Erythroblast (primary cell): Measurements from ENCODE around the gene RNF182.
A peak's percentile ranks its signal among the peaks of the same experiment; 100 is the strongest.
"Not testable (repeated sequence)": the region's sequence is repeated elsewhere in the genome, so short reads cannot be mapped to it uniquely, and the experiment has no call there.

ENCODE experiments used
- DNase-seq, 2 experiments: peaks; one replicate each; lab custom pipeline; 2025; lab: John Stamatoyannopoulos, UW
- GATA1 ChIP-seq: IDR thresholded peaks from 2 replicates; pipeline ENCODE4 v1.6.1; 2011; ENCODE audit warnings: low read depth, mild to moderate bottlenecking, control low read depth, low read length, moderate library complexity
- POLR2A ChIP-seq: IDR thresholded peaks from 2 replicates; pipeline ENCODE4 v1.6.1; 2011; ENCODE audit warnings: mild to moderate bottlenecking, low read length

RNF182 gene

GRCh38 chr6:13924146-13924948, 405 bp upstream of the RNF182 start:
- TF ChIP-seq POLR2A, result no peak
- TF ChIP-seq GATA1, result no peak
- DNase-seq, result peak in 1 of 2 experiments; percentile 31

GRCh38 chr6:13926378-13926777, 1.6 kb downstream of the RNF182 start:
- no peak for DNase-seq
- TF ChIP-seq GATA1 (no peak), POLR2A (no peak)

- no peak for TF ChIP-seq POLR2A
- no peak for TF ChIP-seq GATA1
- no peak for DNase-seq
Observed at GRCh38 chr6:13927203-13927602, 2.5 kb downstream of the RNF182 start.

- DNase-seq, result no peak
- no peak for TF ChIP-seq POLR2A
- no peak for TF ChIP-seq GATA1
Observed at GRCh38 chr6:13929196-13929595, 4.4 kb downstream of the RNF182 start.

GRCh38 chr6:13931797-13932402, 7.1 kb downstream of the RNF182 start:
- TF ChIP-seq POLR2A (no peak), GATA1 (no peak)
- DNase-seq, result no peak

- TF ChIP-seq GATA1 (no peak), POLR2A (no peak)
- no peak for DNase-seq
Observed at GRCh38 chr6:13932785-13933184, 8.0 kb downstream of the RNF182 start.

- TF ChIP-seq POLR2A, result no peak
- no peak for DNase-seq
Observed at GRCh38 chr6:13934721-13935120, 10.0 kb downstream of the RNF182 start.

GRCh38 chr6:13935190-13935880, 10.6 kb downstream of the RNF182 start:
- no peak for DNase-seq
- no peak for TF ChIP-seq POLR2A
- TF ChIP-seq GATA1, result no peak

GRCh38 chr6:13935881-13936261, 11.1 kb downstream of the RNF182 start:
- DNase-seq, result not testable (repeated sequence)

GRCh38 chr6:13941902-13942301, 17.1 kb downstream of the RNF182 start:
- TF ChIP-seq GATA1, result no peak
- DNase-seq, result no peak

- DNase-seq, result no peak
- TF ChIP-seq GATA1 (no peak), POLR2A (no peak)
Observed at GRCh38 chr6:13943943-13944342, 19.2 kb downstream of the RNF182 start.

- no peak for TF ChIP-seq GATA1
- TF ChIP-seq POLR2A, result no peak
- no peak for DNase-seq
Observed at GRCh38 chr6:13946506-13946905, 21.8 kb downstream of the RNF182 start.

GRCh38 chr6:13947611-13948178, 22.9 kb downstream of the RNF182 start:
- DNase-seq, result no peak
- TF ChIP-seq GATA1 (no peak), POLR2A (no peak)

GRCh38 chr6:13952101-13952500, 27.3 kb downstream of the RNF182 start:
- TF ChIP-seq GATA1, result no peak
- TF ChIP-seq POLR2A, result no peak
- DNase-seq, result no peak
